GM18951 (cell line): ENCODE results near the gene CBFA2T3.
"Not testable (repeated sequence)": the region's sequence is repeated elsewhere in the genome, so short reads cannot be mapped to it uniquely, and the experiment has no call there.

Source experiments
- POLR2A ChIP-seq: IDR thresholded peaks from 4 replicates; pipeline ENCODE4 v1.6.1; 2011; ENCODE audit warnings: mild to moderate bottlenecking; ENCODE audit not compliant: insufficient read length, insufficient read depth; ENCODE audit errors: extremely low read depth
- in situ Hi-C: fragments of 300-500 bp; cut with MboI; formaldehyde crosslinking; loops from one replicate; pipeline ENCODE4 v1.12.0; 2022; ENCODE audit warnings: low sequenced_read_pairs, mixed read lengths, inconsistent platforms; ENCODE audit not compliant: unreplicated experiment

CBFA2T3 gene

GRCh38 chr16:89018282-89019158 lies 41.5 kb upstream of the CBFA2T3 start:
- in situ Hi-C loops = no loop called here
- TF ChIP-seq POLR2A = no peak

DNA sequence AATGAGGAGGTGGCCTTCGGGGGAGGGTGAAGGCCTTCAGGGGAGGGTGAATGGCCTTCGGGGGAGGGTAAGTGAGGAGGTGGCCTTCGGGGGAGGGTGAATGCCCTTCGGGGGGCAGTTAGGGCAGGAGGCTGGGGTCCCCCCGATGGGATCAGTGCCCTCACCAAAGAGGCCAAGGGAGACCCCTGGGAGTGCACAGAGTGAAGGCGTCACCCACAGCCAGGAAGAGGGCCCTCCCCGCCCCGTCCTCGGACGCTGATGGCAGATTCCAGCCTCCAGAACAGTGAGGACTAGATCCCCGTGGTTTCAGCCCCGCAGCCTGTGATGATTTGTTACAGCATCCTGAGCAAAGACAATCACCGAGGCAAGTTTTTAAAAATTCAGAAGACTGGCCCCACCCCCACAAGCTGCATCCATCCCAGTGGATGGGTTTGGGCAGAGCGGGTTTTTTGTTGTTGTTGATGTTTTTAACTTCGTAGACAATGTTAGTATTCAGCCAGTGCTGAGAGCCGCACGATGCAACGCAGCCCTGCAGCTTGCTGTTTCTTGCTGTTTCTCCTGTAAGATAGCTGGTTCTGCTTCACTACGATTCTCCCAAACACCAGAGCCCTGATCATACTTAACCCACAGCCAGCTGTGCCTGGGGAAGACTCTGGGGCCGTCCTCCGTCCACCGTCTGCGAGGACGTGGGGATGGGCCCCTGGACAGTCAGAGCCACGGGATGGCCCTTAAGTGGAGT lies 40.7 kb upstream of the CBFA2T3 start:
- in situ Hi-C loops = no loop called here
- no peak for TF ChIP-seq POLR2A

GRCh38 chr16:89016561-89016960 lies 39.6 kb upstream of the CBFA2T3 start:
- in situ Hi-C loops = not testable (repeated sequence)

DNA sequence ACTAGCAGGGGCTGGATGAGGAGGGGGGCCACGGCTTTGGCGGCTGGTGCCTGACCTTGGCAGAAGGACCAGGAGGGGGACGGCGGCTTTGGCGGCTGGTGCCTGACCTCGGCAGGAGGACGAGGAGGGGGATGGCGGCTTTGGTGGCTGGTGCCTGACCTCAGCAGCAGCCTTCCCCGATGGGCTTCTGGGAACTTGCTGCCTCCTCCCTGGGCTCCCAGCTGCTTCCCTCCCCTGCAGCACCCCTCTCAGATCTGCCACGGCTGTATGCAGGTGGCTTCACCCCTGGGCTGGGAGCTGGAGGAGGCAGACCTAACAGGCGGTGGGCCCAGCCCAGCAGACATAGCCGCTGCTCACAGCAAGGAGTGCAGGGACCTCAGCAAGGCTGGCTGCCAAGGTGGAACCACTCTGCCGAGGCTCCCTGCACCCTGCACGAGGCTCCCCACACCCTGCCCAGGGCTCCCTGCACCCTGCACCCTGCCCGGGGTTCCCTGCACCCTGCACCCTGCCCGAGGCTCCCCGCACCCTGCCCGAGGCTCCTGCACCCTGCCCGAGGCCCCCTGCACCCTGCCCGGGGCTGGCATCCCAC lies 38.4 kb upstream of the CBFA2T3 start:
- TF ChIP-seq POLR2A = no peak
- in situ Hi-C loops = no loop called here

DNA sequence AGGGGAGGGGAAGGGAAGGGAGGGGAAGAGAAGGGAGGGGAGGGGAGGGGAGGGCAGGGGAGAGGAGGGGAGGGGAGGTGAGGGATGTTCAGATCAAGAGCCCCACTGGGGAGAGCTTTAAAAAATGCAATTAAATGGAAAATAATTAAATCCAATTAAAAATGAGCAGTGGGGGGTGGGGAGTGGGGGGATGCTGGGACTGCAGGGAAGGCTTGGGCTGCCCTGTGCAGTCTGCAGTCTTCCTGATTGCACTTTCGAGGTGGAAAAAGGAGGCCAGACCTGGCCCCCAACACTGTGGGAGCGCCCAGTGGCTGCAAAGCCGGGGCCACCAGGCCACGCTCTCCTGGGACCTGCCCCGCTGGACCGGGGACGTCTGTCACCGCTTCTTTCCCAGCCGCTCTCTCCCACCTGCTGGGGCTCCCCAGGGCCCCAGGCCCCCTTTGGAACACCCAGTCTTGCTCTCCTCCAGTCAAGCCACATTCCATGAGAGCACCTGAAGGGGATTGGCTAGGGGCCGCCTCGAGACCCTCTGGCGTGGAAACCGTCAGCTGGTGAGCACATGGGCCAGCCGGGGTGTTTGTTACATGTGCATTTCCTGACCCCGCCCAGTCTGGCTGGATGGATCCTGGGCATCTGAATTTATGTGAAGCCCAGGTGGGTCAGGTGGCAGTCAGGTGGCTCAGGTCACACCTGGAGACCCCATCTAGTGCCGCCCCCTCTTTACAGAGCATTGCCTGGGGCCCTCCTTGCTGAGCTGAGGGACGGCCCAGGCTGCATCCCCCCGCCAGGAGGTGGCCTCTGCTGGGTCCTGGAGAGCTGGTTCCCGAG lies 37.6 kb upstream of the CBFA2T3 start:
- TF ChIP-seq POLR2A = no peak
- in situ Hi-C loops = no loop called here

- in situ Hi-C loops = no loop called here
- no peak for TF ChIP-seq POLR2A
Measured at GRCh38 chr16:89013692-89014402, 36.8 kb upstream of the CBFA2T3 start.

DNA sequence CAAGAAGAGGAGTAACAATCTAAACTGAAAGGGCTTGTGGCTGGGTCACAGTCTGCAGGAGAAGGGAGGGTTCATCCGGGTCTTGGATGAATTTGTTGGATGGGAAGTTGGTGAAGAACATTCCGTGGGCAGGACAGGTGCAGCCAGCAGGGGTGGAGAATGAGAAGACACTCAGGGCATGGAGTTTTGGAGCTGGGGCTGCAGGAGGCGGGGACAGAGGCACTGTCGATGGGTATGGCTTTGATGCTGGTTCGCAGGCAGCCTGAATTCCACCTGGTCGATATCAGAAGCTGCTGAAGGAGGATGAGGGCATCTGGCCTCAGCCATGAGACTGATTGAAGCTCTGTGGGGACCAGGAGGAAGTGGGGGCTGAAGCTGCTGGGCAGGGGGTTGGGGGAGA lies 36.1 kb upstream of the CBFA2T3 start:
- in situ Hi-C loops = no loop called here
- TF ChIP-seq POLR2A = no peak

GRCh38 chr16:89012622-89012995 lies 35.6 kb upstream of the CBFA2T3 start:
- in situ Hi-C loops = no loop called here
- no peak for TF ChIP-seq POLR2A

DNA sequence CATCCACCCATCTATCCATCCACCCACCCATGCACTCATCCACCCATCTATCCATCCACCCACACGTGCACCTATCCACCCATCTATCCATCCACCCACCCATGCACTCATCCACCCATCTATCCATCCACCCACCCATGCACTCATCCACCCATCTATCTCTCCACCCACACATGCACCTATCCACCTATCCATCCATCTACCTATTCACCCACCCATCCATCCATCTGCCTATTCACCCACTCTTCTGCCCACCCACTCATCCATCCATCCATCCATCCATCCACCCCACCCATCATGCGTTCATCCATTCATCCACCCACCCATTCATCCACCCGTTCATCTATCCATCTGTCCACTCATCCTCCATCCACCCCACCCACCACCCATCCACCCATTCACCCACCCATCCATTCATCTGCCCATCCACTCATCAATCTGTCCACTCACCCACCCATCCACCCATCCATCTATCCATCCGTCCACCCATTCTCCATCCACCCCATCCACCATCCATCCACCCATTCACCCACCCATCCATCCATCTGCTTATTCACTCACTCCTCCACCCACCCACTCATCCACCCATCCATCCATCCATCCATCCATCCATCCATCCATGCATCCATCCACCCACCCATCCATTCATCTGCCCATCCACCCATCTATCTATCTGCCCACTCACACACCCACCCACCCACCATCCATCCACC lies 35.1 kb upstream of the CBFA2T3 start:
- TF ChIP-seq POLR2A = no peak
- in situ Hi-C loops = no loop called here

GRCh38 chr16:89010210-89010925 lies 33.4 kb upstream of the CBFA2T3 start:
- TF ChIP-seq POLR2A = no peak

More at GRCh38 chr16:89010210-89010925, 33.4 kb upstream of the CBFA2T3 start:
- in situ Hi-C loops = no loop called here
